NCI-H524 treated with DMSO at 0.1 percent for 48 hours (cell line): ENCODE measurements around the gene RAMACL.
"Not testable (repeated sequence)": the region's sequence is repeated elsewhere in the genome, so short reads cannot be mapped to it uniquely, and the experiment has no call there.

ENCODE experiments used
- DNase-seq: peaks from one replicate; lab custom pipeline; 2025; lab: John Stamatoyannopoulos, UW

Gene RAMACL

GRCh38 chr6:166554316-166554715, 32.2 kb downstream of the RAMACL start:
- DNase-seq, result no peak

GRCh38 chr6:166553563-166554271, 32.8 kb downstream of the RAMACL start:
- DNase-seq, result no peak

GRCh38 chr6:166552600-166552999, 33.9 kb downstream of the RAMACL start:
- DNase-seq, result no peak

DNA sequence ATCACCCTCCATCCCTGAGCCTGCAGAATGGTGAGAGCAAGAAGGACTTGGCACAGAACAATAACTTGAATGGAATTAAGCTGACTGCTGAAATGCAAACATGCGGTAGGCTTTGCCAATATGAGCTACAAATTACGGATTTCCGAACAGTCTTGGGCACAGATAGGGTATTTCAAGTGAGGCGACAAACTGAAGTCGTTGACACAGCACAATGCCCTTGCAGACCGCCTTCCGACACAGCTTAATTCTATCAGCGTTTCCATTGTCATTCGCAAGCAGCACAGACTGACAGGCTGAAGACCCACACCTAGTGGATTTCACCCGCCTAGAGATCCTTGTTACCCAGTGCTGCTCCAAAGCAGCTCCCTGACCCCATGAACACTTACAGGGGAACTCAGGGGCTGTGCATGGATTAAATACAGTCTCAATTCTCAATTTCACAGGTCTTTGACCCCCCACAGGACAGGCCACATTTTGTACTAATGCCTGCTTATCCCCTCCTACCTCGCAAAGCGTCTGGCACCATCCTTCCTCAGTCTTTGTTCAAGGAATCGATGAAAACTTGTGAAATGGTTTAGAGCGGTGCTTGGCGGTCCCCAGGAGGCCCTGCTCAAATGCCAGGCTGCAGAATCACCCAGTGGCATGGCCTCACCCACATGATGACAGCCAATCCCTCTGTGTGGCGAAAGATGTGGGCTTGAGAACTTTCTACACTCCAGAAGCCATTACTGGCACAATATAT, 34.6 kb downstream of the RAMACL start:
- no peak for DNase-seq

- no peak for DNase-seq
Measured at GRCh38 chr6:166546653-166547052, 39.8 kb downstream of the RAMACL start.

DNA sequence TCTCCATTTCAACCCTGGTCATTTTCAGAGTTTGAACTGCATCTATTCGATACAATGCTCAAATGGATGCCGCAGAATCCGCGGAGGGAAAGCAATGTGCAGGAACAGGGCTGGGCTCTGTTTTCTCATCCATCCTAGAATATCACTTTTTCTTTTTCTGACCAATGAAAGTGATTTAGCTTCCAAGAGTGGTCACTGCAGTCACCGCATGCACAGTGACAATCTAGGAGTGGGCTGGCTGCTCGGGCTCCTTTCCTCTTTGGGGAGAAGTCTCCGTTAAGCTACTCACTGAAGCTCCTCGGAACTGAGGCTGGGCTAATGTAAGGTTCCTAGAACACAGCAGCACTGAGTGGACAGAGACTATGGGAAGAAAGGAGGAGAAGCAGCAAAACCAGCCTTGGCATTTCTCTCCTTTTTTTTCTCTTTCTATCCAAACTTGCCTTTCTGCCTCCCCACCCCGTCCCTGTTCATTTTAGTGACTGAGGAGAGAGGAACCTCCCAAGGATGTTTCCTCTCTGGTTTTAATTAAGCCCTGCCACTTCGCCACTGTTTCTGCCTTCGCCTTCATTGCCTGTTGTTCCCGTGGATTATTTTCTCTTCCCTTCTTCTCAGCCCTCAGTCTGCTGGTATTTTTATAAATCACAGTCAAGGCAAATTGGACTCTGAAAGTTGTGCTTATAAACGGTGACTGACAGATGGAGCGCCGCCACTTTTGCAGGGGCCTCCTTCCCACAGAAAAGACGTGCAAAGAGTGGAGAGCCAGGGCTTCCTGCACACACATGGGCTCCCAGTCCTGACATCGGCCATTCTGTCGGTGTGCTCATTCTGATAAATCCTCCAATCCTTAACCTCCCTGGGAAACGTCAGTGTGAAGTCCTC, 41.1 kb downstream of the RAMACL start:
- DNase-seq, result no peak

GRCh38 chr6:166544296-166544605, 42.2 kb downstream of the RAMACL start:
- no peak for DNase-seq

DNA sequence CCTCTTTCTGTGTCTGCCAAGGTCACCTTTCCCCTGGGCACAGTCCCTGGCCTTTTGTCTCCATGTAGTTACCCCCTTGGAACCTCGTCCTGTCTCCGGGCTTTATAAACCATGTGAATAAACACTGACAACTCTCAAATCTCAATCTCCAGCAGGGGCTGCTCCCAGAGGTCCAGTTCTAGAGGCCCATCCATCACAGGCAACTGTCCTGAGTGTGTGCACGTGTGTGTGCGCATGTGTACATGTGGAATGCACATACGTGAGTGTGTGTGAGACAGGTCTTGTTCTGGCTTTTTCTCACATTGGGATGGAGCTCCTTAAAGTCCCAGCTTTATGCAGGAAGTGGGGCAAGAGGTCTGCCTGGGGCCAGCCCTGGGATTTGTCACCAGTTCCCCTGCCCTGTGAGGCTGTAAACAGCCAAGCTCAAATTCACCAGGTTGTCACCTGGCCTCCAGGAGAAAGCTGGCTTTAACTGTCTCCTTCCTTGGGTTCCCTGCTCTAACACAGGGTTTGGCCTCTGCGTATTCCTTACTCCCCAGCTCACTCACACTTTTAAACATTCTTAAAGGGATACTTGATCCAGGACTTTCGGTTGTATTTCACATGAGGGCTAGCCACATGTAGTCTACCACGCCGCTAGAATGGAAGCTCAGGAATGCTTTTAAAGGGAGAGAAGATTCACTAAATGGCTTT, 42.7 kb downstream of the RAMACL start:
- DNase-seq, result no peak

DNA sequence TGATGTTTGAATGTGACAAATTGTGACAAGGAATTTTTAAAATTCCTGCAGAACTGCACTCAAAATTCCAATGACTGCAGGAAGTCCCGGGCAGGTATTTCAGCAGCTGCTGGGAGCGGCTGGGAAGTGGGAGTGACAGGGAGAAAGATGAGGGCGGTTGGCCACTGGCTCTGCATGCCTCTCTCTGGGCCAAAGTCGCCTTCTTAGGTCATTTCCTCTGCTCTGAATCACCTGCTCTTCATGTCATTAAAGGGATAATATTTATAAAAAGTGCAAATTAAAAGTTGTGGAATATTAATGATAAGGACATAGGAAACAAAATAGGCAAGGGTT, 43.9 kb downstream of the RAMACL start:
- DNase-seq, result no peak

- DNase-seq, result no peak
Measured at GRCh38 chr6:166541876-166542579, 44.5 kb downstream of the RAMACL start.

- DNase-seq, result no peak
Measured at GRCh38 chr6:166541366-166541765, 45.1 kb downstream of the RAMACL start.

GRCh38 chr6:166540631-166541331, 45.7 kb downstream of the RAMACL start:
- no peak for DNase-seq

- DNase-seq, result no peak
Measured at GRCh38 chr6:166539543-166539942, 46.9 kb downstream of the RAMACL start.

GRCh38 chr6:166539011-166539385, 47.5 kb downstream of the RAMACL start:
- not testable (repeated sequence) for DNase-seq

DNA sequence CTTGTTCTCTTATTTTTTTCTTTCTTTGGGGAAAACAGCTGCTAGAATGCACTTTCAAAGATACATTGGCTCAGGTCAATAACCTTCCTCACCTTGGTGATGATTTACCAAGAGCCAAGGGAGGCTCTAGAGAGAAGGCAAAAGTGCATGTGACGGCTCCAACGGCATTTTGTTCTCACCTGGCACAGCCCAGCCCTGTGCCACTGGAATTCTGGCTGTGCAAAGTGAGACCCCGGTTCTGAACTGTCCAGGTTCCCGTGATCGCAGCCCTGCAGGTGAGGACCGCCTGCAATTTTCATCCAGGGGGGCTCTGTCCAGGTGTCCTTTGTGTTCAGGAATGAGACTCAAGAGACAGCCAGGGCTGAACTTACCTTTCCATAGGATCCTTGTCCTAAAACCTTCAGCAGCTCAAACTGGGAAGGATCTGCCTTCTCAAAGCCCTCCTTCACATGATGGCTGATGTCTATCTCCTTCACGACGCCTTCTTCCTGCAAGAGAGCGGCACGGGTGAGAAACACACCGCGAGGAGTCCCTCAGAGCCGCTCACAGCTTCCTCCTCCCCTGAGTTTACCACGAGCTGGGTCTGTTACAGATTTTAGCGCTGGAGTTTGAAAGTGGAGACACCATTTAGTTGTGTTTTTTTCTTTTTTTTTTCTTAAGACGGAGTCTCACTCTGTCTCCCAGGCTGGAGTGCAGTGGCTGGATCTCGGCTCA, 48.0 kb downstream of the RAMACL start:
- DNase-seq, result no peak

DNA sequence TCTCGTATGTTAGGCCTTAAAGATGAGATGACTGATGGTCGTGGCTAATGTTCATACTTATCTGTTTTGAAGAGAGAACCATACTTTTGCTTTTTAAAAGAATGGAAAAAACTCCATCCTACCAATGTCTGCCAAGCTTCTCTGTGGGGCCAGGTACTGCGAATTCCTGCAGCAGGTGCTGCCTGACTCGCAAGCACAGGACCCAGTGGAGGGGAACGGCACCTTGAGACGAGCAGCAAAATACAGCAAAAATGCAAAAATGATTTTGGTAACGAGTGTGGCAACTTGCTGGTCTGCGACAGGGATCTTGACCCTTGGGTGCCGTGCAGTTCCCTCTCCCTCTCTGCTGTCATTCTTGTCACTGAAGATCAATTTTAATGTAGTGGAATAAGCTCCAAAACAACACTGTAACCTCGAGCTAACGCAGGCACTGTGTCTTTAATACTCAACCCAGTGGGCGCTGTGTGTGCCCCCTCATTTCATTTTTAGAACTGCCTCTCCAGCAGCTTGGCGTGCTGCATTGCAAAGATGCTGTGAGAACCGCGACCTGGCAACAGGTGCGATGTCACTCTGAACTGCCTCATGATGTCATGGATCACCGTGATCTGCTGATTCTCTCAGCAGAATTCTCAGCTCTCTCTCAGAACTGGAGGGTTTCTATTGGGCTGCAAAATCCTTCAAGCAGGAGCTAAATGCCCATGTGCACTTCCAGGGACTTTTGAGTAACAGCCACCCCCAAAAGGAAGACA, 51.6 kb downstream of the RAMACL start:
- no peak for DNase-seq

GRCh38 chr6:166533205-166533824, 53.2 kb downstream of the RAMACL start:
- DNase-seq, result no peak
